GM23338 (cell line): ENCODE measurements around the gene CAMSAP1. TPM values are rescaled to one million over a fixed set of nuclear protein-coding genes. Genes with fewer than 3 reads are reported as not detected.

Experiments used
- CREB1 ChIP-seq: fragments of 250-450 bp; sonication (Bioruptor Pico); IDR thresholded peaks from 2 replicates; pipeline ENCODE4 v1.5.0; 2020; ENCODE audit warnings: low read depth, mild to moderate bottlenecking, moderate library complexity
- ETS1 ChIP-seq: IDR thresholded peaks from 2 replicates; pipeline ENCODE4 v1.6.1; 2016; ENCODE audit warnings: antibody characterized with exemption
- EZH2 ChIP-seq: fragments of 200-600 bp; sonication (generic); IDR thresholded peaks from one replicate; pipeline ENCODE4 v1.8.0; 2017; ENCODE audit warnings: antibody characterized with exemption, mild to moderate bottlenecking, low read depth; ENCODE audit not compliant: unreplicated experiment
- JUNB ChIP-seq: IDR thresholded peaks from one replicate; pipeline ENCODE4 v1.6.1; 2016; ENCODE audit warnings: antibody characterized with exemption; ENCODE audit not compliant: unreplicated experiment
- NANOG ChIP-seq: IDR thresholded peaks from 2 replicates; pipeline ENCODE4 v1.6.1; 2016; ENCODE audit warnings: antibody characterized with exemption, borderline replicate concordance
- POLR2AphosphoS5 ChIP-seq: IDR thresholded peaks from 2 replicates; pipeline ENCODE4 v1.6.1; 2016; ENCODE audit warnings: antibody characterized with exemption, low read depth
- STAT1 ChIP-seq: IDR thresholded peaks from one replicate; pipeline ENCODE4 v1.6.1; 2016; ENCODE audit warnings: antibody characterized with exemption; ENCODE audit not compliant: unreplicated experiment
- ZNF114 ChIP-seq: fragments of 250-450 bp; sonication (Bioruptor Pico); IDR thresholded peaks from 2 replicates; pipeline ENCODE4 v1.5.0; 2020; ENCODE audit warnings: mild to moderate bottlenecking, moderate library complexity
- ZNF331 ChIP-seq: fragments of 250-450 bp; sonication (Bioruptor Pico); IDR thresholded peaks from 2 replicates; pipeline ENCODE4 v1.5.0; 2020; ENCODE audit warnings: low read depth, mild to moderate bottlenecking, moderate library complexity
- ZNF462 ChIP-seq: fragments of 250-450 bp; sonication (Bioruptor Pico); IDR thresholded peaks from 2 replicates; pipeline ENCODE4 v1.5.0; 2020; ENCODE audit warnings: mild to moderate bottlenecking, moderate library complexity
- polyA plus RNA-seq: library from polyadenylated mRNA; unstranded; fragments of >200 nt; fragmentation: Nextera tagmentation; extraction: Ambion mirVana; gene quantifications from 2 replicates; pipeline ENCODE4 v1.2.1, GENCODE V29; 2016
- total RNA-seq: library from RNA; depleted of rRNA; stranded (reverse); fragments of >200 nt; shearing (Covaris generic); gene quantifications from 2 replicates; pipeline ENCODE4 v1.2.3, GENCODE V29; 2014

Gene CAMSAP1
- total and polyA plus RNA-seq, 2 experiments from 2014 or later = 6.9 to 75.4 TPM

- TF ChIP-seq ZNF462 (CRISPR knock-in tag) = no peak
- no peak for TF ChIP-seq ZNF114
- no peak for TF ChIP-seq JUNB
- no peak for TF ChIP-seq EZH2
- no peak for TF ChIP-seq ETS1
- TF ChIP-seq NANOG = no peak
- TF ChIP-seq CREB1 (CRISPR knock-in tag) = no peak
- no peak for TF ChIP-seq POLR2AphosphoS5
- no peak for TF ChIP-seq ZNF331 (CRISPR knock-in tag)
- TF ChIP-seq STAT1 = no peak
Measured at GRCh38 chr9:135888126-135888765, 19.1 kb downstream of the CAMSAP1 start (continued).
